Breast epithelium (tissue), 3 donors: ENCODE data around the gene GOLGA8O.
"Not testable (repeated sequence)": the region's sequence is repeated elsewhere in the genome, so short reads cannot be mapped to it uniquely, and the experiment has no call there.

Experiments
- CTCF ChIP-seq, 3 donors: fragments of 450-650 bp; IDR thresholded peaks; one replicate each; pipeline ENCODE4 v1.5.1; 2016 to 2017; ENCODE audit warnings: antibody characterized with exemption in 3 of 3, mild to moderate bottlenecking in 3 of 3, moderate library complexity in 3 of 3
- POLR2A ChIP-seq: fragments of 450-650 bp; IDR thresholded peaks from one replicate; pipeline ENCODE4 v1.6.1; 2016; ENCODE audit warnings: antibody characterized with exemption, mild to moderate bottlenecking, moderate library complexity
- POLR2AphosphoS5 ChIP-seq, 3 donors: sonication (generic); formaldehyde crosslinking; IDR thresholded peaks; one replicate each; pipeline ENCODE4 v1.6.1; 2017; ENCODE audit warnings: antibody characterized with exemption in 3 of 3

DNA sequence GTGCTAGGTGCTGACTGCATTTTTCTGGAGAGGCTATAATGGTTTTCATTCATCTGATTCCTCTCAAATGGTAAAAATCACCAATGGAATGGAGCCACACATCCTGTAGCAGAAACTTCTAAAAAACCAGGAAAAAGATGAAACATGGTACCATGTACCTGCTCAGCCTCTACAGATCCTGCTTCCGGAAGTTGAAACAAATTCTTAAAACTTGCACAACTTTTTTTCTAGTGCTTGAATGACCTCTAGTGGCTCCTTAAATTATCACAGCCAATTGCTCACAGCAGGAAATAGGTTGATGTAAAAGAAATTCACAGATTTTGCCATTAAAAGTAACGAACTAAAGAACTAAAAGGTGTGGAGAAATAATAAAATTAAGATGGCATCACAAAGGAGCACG is 47.5 kb downstream of the GOLGA8O start:
- TF ChIP-seq CTCF (IDR thresholded peaks at IDR 0.05); POLR2A; POLR2AphosphoS5 (IDR thresholded peaks at IDR 0.05): not testable (repeated sequence)
